Measurements from ENCODE around the gene RC3H1. TPM values are rescaled to one million over a fixed set of nuclear protein-coding genes. Genes with fewer than 3 reads are reported as not detected.

The RC3H1 gene
- polyA plus RNA-seq (2011; rRNA removed) = 12.7 and 17.3 TPM in 2 replicates
- polyA plus RNA-seq (2012; cell fraction: cytosol; rRNA removed) = 2.3 and 2.7 TPM in 2 replicates
- polyA plus RNA-seq (2012; cell fraction: nucleus; rRNA removed) = 1.6 and 2.1 TPM in 2 replicates
- 4.0 TPM in 3 replicates for polyA plus RNA-seq (2017; fragmentation: RNase III; extraction: RNeasy Plus Mini Kit Qiagen cat#74134 plus additional on column Dnase treatment)
- polyA minus RNA-seq (2011; rRNA and poly(A)+ RNA removed) = 41.0 and 49.1 TPM in 2 replicates

- peak within 1 kb of the TSS; percentile 89 to 99 for H3K27ac ChIP-seq
- peak within 1 kb of the TSS; percentile 90 for H3K4me2 ChIP-seq
- H3K9me3 ChIP-seq = no peaks in the 10 kb centered on the region
- WGBS (ENCODE audit: missing lambda C conversion rate) = 2% methylated on average over 36 of the region's 78 CpGs
- H3K4me3 ChIP-seq = peak within 1 kb of the TSS; percentile 69
- FAIRE-seq (no peak), DNase-seq (ENCODE audit: low read depth in 1 of 2, low spot score in 1 of 2) (peak; percentile 67 to 87), ATAC-seq (peak; percentile 91 to 93)
- peaks cover 44% of the 10 kb centered on the region for H3K4me1 ChIP-seq
- ChIA-PET POLR2A (interaction anchor here (0.5 to 2.3 kb wide), 26 partner anchors 9 to 308 kb away, joined by 3 to 24 read pairs (median 4); partner anchors contain the start of genes GAS5, KLHL20 and ZBTB37), CTCF (interaction anchor here (1.4 to 1.6 kb wide), 3 partner anchors 10 to 36 kb away, joined by 3 to 4 read pairs (median 4); no protein-coding TSS in a partner anchor)
- TF ChIP-seq ELK1 (IDR thresholded peaks at IDR 0.05; ENCODE audit: low read depth, low read length) = no peak
- TF ChIP-seq SMC3 (IDR thresholded peaks at IDR 0.05) = peak; percentile 15; the same call in 1 of the 3 replicates
- peak; percentile 27; the same call in 1 of the 2 replicates for TF ChIP-seq FOSL2 (IDR thresholded peaks at IDR 0.05)
- peak; percentile 85 for TF ChIP-seq FOSL2 (CRISPR knock-in tag; IDR thresholded peaks at IDR 0.05)
- TF ChIP-seq E2F6 (IDR thresholded peaks at IDR 0.05; ENCODE audit: borderline replicate concordance, low read depth) = no peak
- TF ChIP-seq CHD4 (IDR thresholded peaks at IDR 0.05; ENCODE audit: borderline replicate concordance) = no peak
- TF ChIP-seq MYC (IDR thresholded peaks at IDR 0.05; ENCODE audit: borderline replicate concordance, low read length) = 0 out of 2 replicates have a peak, but pooled peaks have one; percentile 45
- peak; percentile 88 for TF ChIP-seq POLR2A (IDR thresholded peaks at IDR 0.05; ENCODE audit: low read length)
- peak; percentile 26; the same call in 1 of the 2 replicates for TF ChIP-seq JUNB (IDR thresholded peaks at IDR 0.05)
- no peak for TF ChIP-seq ZC3H11A (IDR thresholded peaks at IDR 0.05)
- TF ChIP-seq KDM1A (IDR thresholded peaks at IDR 0.05; ENCODE audit: low read depth) = no peak
- 0 out of 2 replicates have a peak, but pooled peaks have one; percentile 4 for TF ChIP-seq MAX (IDR thresholded peaks at IDR 0.05)
- no peak for TF ChIP-seq EP300 (IDR thresholded peaks at IDR 0.05)
- TF ChIP-seq REST (IDR thresholded peaks at IDR 0.05) = no peak
- TF ChIP-seq RFX5 (IDR thresholded peaks at IDR 0.05) = no peak
- TF ChIP-seq CBX8 (IDR thresholded peaks at IDR 0.05) = no peak
- no peak for TF ChIP-seq MAFK (IDR thresholded peaks at IDR 0.05; ENCODE audit: partially characterized antibody)
- TF ChIP-seq JUN (IDR thresholded peaks at IDR 0.05) = peak; percentile 70 to 79
- TF ChIP-seq RAD21 (conservative IDR thresholded peaks at IDR 0.05 in 1 of 2, IDR thresholded peaks at IDR 0.05 in 1 of 2) = no peak
- 0 out of 2 replicates have a peak, but pooled peaks have one; percentile 21 for TF ChIP-seq GATA3 (IDR thresholded peaks at IDR 0.05; ENCODE audit: borderline replicate concordance)
- TF ChIP-seq RCOR1 (IDR thresholded peaks at IDR 0.05; ENCODE audit: low read depth, low read length) = no peak
- no peak for TF ChIP-seq TFCP2L1 (CRISPR knock-in tag; IDR thresholded peaks at IDR 0.05)
- no peak for TF ChIP-seq ZFP36 (IDR thresholded peaks at IDR 0.05; ENCODE audit: borderline replicate concordance, partially characterized antibody)
- TF ChIP-seq EHMT2 (IDR thresholded peaks at IDR 0.05; ENCODE audit: low read depth) = no peak
- no peak for TF ChIP-seq HDAC2 (IDR thresholded peaks at IDR 0.05)
- TF ChIP-seq TP53 (CRISPR knock-in tag; IDR thresholded peaks at IDR 0.05) = no peak
- TF ChIP-seq PBX3 (IDR thresholded peaks at IDR 0.05) = no peak
- no peak for TF ChIP-seq FOSB (CRISPR knock-in tag; IDR thresholded peaks at IDR 0.05)
- TF ChIP-seq PHF8 (IDR thresholded peaks at IDR 0.05; ENCODE audit: borderline replicate concordance, low read depth) = peak; percentile 68
- TF ChIP-seq BCL3 (IDR thresholded peaks at IDR 0.05) = peak; percentile 89; the same call in 2 of the 3 replicates
- TF ChIP-seq EHF (CRISPR knock-in tag; IDR thresholded peaks at IDR 0.05) = no peak
- TF ChIP-seq FOXS1 (CRISPR knock-in tag; IDR thresholded peaks at IDR 0.05) = no peak
These were observed at the start of gene RC3H1 for GRCh38 chr1:174022080-174022975. Gene RC3H1 (minus strand): TSS chr1:174022357. CDS start chr1:173992985, 29,372 bp downstream.
